Fibroblast of mammary gland (primary cell): ENCODE data around the gene EFCAB9.

Experiments
- DNase-seq: peaks from one replicate; pipeline ENCODE4 v3.0.0-alpha.2; 2010; ENCODE audit warnings: low read depth
- H3K4me3 ChIP-seq: 2 replicates; pipeline ENCODE4 v1.5.1; 2011; ENCODE audit warnings: low read depth, mild to moderate bottlenecking, low read length, moderate library complexity; ENCODE audit not compliant: control insufficient read depth
- TF ChIP-seq, protein P1 (sequence below): conservative IDR thresholded peaks from 2 replicates; pipeline ENCODE4 v1.5.1; 2011; ENCODE audit warnings: low read depth, low read length, inconsistent platforms; ENCODE audit not compliant: control insufficient read depth, insufficient read depth

The EFCAB9 gene

DNA sequence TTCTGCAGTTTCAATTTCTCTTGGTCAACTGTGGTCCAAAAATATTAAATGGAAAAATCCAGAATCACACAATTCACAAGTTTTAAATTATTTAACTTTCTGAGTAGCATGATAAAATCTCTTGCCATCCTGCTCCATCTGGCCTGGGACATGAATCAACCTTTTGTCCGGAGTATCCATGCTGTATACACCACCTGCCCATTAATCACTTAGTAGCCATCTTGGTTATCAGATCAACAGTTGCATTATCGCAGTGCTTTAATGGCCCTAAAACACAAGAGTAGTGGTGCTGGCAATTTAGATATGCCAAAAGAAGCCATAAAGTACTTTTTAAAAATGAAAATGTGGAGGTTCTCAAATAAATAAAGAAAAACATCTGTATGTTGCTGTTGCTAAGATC is 25.3 kb downstream of the EFCAB9 start:
- no peak for DNase-seq
- TF ChIP-seq, protein P1, sequence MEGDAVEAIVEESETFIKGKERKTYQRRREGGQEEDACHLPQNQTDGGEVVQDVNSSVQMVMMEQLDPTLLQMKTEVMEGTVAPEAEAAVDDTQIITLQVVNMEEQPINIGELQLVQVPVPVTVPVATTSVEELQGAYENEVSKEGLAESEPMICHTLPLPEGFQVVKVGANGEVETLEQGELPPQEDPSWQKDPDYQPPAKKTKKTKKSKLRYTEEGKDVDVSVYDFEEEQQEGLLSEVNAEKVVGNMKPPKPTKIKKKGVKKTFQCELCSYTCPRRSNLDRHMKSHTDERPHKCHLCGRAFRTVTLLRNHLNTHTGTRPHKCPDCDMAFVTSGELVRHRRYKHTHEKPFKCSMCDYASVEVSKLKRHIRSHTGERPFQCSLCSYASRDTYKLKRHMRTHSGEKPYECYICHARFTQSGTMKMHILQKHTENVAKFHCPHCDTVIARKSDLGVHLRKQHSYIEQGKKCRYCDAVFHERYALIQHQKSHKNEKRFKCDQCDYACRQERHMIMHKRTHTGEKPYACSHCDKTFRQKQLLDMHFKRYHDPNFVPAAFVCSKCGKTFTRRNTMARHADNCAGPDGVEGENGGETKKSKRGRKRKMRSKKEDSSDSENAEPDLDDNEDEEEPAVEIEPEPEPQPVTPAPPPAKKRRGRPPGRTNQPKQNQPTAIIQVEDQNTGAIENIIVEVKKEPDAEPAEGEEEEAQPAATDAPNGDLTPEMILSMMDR = no peak
- no peak overlapping the region for H3K4me3 ChIP-seq

DNA sequence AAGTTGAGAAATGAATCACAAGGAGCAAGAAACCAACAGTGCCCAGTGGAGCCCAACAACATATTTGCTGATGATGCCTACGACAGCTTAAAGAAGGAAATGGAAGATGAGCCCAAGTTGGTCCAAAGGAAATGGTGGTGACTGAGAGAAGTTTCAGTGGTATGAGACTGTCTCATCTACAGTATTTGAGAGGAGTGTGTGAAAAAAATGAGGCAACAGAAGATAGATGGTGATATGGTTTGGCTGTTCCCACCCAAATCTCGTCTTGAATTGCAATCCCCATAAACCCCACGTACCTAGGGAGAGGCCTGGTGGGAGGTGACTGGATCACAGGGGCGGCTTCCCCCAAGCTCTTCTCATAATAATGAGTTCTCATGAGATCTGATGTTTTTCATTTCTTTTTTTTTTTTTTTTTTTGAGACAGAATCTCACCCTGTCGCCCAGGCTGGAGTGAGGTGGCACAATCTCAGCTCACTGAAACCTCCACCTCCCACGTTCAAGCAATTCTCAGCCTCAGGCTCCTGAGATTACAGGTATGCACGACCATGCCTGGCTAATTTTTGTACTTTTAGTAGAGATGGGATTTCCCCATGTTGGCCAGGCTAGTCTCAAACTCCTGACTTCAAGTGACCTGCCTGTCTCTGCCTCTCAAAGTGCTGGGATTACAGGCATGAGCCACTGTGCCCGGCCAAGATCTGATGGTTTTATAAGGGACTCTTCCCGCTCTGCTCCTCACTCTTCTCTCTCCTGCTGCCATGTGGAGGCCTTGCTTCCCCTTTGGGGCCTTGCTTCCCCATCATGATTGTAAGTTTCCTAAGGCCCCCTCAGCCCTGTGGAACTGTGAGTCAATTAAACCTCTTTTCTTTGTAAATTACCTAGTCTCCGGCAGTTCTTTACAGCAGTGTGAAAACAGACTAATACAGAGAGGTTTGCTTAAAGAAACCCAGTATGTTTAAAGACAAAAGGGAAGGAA is 30.2 kb downstream of the EFCAB9 start:
- TF ChIP-seq, protein P1 = no peak
- no peak for DNase-seq
- no peak overlapping the region for H3K4me3 ChIP-seq

DNA sequence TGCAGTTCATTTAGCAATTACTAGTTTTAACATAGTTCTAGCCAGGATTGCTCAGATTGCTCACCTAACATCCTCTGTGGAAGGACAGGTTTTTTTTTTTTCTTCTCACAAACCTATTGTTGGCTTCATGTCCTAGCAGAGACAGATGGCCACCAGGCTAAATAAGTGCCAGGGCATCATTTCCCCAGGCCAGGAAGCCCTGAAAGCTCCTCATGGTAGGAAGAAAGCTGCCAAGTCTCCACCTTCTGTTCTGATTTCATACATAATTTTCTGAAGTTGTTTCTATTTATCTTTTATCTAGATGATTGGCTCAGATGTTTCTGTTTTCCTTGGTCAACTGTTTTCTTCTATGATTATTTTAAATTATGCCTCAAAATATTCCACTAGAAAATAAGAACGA is 31.0 kb downstream of the EFCAB9 start:
- TF ChIP-seq, protein P1 = no peak
- no peak for DNase-seq
- no peak overlapping the region for H3K4me3 ChIP-seq

DNA sequence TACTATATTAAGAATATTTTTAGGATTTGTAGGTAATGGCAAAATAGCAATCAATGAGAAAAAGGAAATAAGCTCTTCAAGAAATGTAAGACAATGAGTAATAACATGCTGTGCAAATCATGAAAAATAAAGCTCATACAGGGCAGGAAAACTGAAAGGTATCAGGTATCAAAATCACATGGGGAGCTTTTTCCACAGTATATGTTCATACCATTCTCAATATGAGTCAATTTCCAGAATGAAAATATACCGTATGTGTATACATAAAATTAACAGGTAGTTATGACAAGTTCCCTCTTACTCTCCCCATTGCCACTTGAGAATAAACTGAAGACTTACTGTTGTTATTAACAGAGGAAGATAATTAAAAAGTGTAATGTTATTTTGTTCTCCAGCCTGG is 35.9 kb downstream of the EFCAB9 start:
- no peak for DNase-seq
- TF ChIP-seq, protein P1 = no peak
- H3K4me3 ChIP-seq = no peak overlapping the region

DNA sequence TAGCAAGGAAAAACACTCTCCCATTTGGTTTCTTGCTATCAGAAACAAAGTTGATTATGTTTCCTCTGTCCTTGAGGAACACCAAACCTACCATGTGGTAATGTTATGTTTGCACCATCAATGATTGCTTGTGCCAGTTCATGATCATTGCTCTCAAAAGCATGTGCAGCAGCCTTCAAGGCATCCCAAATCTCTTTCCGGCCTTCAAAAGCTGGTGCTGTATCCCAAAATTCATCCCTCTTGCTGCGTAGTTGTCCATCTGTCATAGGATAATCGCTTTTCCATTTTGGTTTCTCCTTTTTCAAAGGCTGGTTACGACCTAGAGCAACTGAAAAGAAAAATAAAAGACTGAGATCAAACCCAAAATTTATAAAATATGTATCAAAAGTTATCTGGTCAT is 40.1 kb downstream of the EFCAB9 start:
- TF ChIP-seq, protein P1 = no peak
- no peak overlapping the region for H3K4me3 ChIP-seq

DNA sequence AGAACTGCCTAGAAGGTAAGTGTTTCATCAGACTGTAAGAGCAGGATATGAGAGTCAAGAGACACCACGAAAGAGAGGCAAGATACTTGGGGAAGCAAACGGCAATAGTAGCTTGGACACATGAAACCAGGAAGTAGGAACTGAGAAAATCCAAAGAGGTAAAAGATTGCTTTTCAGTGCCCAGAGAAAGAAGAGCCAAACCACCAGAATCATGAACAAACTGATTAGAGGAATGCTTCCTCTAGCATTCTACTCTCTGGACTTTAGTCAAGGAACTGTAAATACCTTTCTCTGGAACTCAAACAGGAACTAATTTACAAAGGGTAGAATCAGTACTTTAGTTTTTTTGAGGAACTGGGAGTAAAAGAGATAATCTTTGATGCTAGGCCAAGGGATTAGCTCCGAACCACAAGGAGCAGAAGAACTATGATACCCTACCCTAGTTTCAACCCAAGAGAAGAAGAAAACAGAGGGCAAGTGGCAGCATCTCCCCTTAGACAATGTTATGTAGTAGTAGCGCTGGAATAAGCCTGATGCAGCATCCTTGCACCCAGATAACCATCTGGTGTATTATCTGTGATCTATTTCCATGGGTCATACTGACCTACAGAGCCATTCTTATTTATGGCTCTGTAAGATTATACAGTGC is 41.3 kb downstream of the EFCAB9 start:
- TF ChIP-seq, protein P1 = no peak
- no peak overlapping the region for H3K4me3 ChIP-seq
- DNase-seq = peak; percentile 10

More for the DNA sequence above, 40.1 kb downstream of the EFCAB9 start:
- DNase-seq = no peak
